Suprapubic skin (tissue), 4 donors: Measurements from ENCODE around the gene PLPP7.

Source experiments
- CTCF ChIP-seq, 2 donors: fragments of 200-600 bp in 1 of 2; fragments of 450-650 bp in 1 of 2; sonication (generic) in 1 of 2; IDR thresholded peaks; one replicate each; pipeline ENCODE4 v1.5.1; 2016 to 2019; ENCODE audit warnings: antibody characterized with exemption in 2 of 2, mild to moderate bottlenecking in 1 of 2, moderate library complexity in 1 of 2
- EP300 ChIP-seq: sonication (generic); formaldehyde crosslinking; IDR thresholded peaks from one replicate; pipeline ENCODE4 v1.6.1; 2017; ENCODE audit warnings: antibody characterized with exemption
- POLR2A ChIP-seq, 2 donors: fragments of 450-650 bp; IDR thresholded peaks; one replicate each; pipeline ENCODE4 v1.6.1; 2017; ENCODE audit warnings: antibody characterized with exemption in 2 of 2, mild to moderate bottlenecking in 2 of 2, moderate library complexity in 2 of 2
- POLR2AphosphoS5 ChIP-seq, 3 donors: sonication (generic); formaldehyde crosslinking; IDR thresholded peaks; one replicate each; pipeline ENCODE4 v1.6.1; 2017; ENCODE audit warnings: antibody characterized with exemption in 3 of 3

- TF ChIP-seq CTCF (IDR thresholded peaks at IDR 0.05): no peak
- no peak for TF ChIP-seq EP300
- TF ChIP-seq POLR2A (IDR thresholded peaks at IDR 0.05): no peak
- no peak for TF ChIP-seq POLR2AphosphoS5 (IDR thresholded peaks at IDR 0.05)
These were observed 41.5 kb downstream of the PLPP7 start for GRCh38 chr9:131330814-131331600.
